Peyer's patch (tissue), 4 donors: ENCODE data around the gene CALY. TPM values are rescaled to one million over a fixed set of nuclear protein-coding genes. Genes with fewer than 3 reads are reported as not detected.

Experiments used
- DNase-seq, 3 donors: peaks; one replicate each; pipeline ENCODE4 v3.0.0-alpha.2; 2017 to 2019
- H3K27ac ChIP-seq, 4 donors: fragments of 200-600 bp; sonication (generic); one replicate each; pipeline ENCODE4 v1.5.1; 2016 to 2019
- H3K27me3 ChIP-seq, 2 donors: fragments of 200-600 bp; sonication (generic); one replicate each; pipeline ENCODE4 v1.5.1; 2019
- H3K36me3 ChIP-seq, 3 donors: fragments of 200-600 bp; sonication (generic); one replicate each; pipeline ENCODE4 v1.5.1; 2016 to 2019
- H3K4me1 ChIP-seq, 4 donors: fragments of 200-600 bp; sonication (generic); one replicate each; pipeline ENCODE4 v1.5.1; 2016 to 2019
- H3K4me3 ChIP-seq, 4 donors: fragments of 200-600 bp; sonication (generic); 1 replicate in 3 of 4; 2 replicates in 1 of 4; pipeline ENCODE4 v1.5.1; 2016 to 2019; ENCODE audit warnings: mild to moderate bottlenecking in 1 of 4
- H3K9me3 ChIP-seq, 4 donors: fragments of 200-600 bp; sonication (generic); one replicate each; pipeline ENCODE4 v1.5.1; 2016 to 2019; ENCODE audit warnings: mild to moderate bottlenecking in 1 of 4
- POLR2A ChIP-seq, 2 donors: fragments of 450-650 bp; IDR thresholded peaks; one replicate each; pipeline ENCODE4 v1.5.1; 2017; ENCODE audit warnings: antibody characterized with exemption in 2 of 2, mild to moderate bottlenecking in 2 of 2, moderate library complexity in 2 of 2
- total RNA-seq, 4 donors: library from RNA; depleted of rRNA; stranded (reverse); fragments of >200 nt; gene quantifications; one replicate each; pipeline ENCODE4 v1.1.0, GENCODE V29; 2016
- TF ChIP-seq, protein P1 (sequence below), 6 experiments: fragments of 450-650 bp in 4 of 6; fragments of 200-600 bp in 2 of 6; sonication (generic) in 1 of 6; IDR thresholded peaks; one replicate each; pipeline ENCODE4 v1.5.1; 2017 to 2019; ENCODE audit warnings: antibody characterized with exemption in 6 of 6, mild to moderate bottlenecking in 3 of 6, moderate library complexity in 1 of 6

Gene CALY
- total RNA-seq, 4 donors from 2014 or later: 0.88 to 1.6 (median 1.5) TPM; not detected in 1

DNA sequence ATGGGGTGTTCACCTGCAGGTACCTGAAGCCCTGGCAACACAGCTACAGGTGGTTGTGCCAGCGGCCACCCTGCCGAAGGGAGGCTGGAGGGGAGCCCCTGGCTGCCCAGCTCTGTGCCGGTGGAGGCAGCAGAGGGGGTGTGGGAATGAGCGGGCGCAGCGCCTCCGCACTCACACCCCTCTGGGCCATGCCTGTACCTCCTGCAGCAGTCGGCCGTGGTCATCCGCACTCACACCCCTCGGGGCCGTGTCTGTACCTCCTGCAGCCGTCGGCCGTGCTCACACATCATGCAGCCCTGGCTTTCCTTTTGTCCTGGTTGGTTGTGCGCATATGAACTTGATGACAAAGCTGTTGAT lies 26.3 kb downstream of the CALY start:
- Histone ChIP-seq H3K36me3 (peaks cover 0 to 35% (median 0%) of the 10 kb centered on the region in 3 donors), H3K27ac (peak overlapping the region in 2 of 4 donors; percentile 93 to 99), H3K4me3 (peak overlapping the region in 1 of 4 donors; percentile 76), H3K9me3 (no peaks in the 10 kb centered on the region), H3K27me3 (no peaks in the 10 kb centered on the region), H3K4me1 (peaks cover 0 to 35% (median 6%) of the 10 kb centered on the region in 4 donors)
- DNase-seq: no peak
- TF ChIP-seq, protein P1, sequence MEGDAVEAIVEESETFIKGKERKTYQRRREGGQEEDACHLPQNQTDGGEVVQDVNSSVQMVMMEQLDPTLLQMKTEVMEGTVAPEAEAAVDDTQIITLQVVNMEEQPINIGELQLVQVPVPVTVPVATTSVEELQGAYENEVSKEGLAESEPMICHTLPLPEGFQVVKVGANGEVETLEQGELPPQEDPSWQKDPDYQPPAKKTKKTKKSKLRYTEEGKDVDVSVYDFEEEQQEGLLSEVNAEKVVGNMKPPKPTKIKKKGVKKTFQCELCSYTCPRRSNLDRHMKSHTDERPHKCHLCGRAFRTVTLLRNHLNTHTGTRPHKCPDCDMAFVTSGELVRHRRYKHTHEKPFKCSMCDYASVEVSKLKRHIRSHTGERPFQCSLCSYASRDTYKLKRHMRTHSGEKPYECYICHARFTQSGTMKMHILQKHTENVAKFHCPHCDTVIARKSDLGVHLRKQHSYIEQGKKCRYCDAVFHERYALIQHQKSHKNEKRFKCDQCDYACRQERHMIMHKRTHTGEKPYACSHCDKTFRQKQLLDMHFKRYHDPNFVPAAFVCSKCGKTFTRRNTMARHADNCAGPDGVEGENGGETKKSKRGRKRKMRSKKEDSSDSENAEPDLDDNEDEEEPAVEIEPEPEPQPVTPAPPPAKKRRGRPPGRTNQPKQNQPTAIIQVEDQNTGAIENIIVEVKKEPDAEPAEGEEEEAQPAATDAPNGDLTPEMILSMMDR (IDR thresholded peaks at IDR 0.05): no peak
- TF ChIP-seq POLR2A (IDR thresholded peaks at IDR 0.05): no peak

DNA sequence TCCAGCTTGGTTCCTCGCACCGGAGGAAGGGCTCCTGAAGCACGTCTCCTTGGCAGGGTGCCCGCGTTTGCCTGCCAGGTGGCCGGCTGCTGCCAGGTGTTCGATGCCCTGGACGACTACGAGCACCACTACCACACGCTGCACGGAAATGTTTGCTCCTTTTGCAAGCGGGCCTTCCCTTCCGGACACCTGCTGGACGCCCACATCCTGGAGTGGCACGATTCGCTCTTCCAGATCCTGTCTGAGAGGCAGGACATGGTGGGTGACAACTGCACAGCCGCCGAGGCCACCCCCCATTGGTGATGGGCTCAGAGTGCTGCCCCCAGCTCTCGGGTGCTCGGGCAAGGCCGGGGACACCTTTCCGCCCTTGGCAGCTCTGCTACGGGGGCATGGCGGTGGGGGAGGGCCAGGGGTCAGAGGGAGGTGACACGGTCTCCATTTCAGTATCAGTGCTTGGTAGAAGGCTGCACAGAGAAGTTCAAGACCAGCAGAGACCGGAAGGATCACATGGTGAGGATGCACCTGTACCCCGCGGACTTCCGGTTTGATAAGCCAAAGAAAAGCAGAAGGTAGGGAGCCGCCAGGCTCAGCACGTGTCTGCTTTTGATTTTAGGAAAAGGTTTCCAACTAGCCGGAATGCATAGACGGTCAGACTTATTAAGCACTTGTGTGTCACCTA lies 26.8 kb downstream of the CALY start:
- DNase-seq: peak in 2 of 3 donors; percentile 75 to 80
- Histone ChIP-seq H3K36me3 (peaks cover 0 to 35% (median 0%) of the 10 kb centered on the region in 3 donors), H3K27ac (peak overlapping the region; percentile 93 to 99 (median 98)), H3K9me3 (no peaks in the 10 kb centered on the region), H3K4me1 (peaks cover 0 to 36% (median 6%) of the 10 kb centered on the region in 4 donors), H3K27me3 (no peaks in the 10 kb centered on the region), H3K4me3 (peak overlapping the region in 3 of 4 donors; percentile 76 to 95 (median 89))
- no peak for TF ChIP-seq POLR2A (IDR thresholded peaks at IDR 0.05)
- TF ChIP-seq, protein P1 (IDR thresholded peaks at IDR 0.05): no peak

DNA sequence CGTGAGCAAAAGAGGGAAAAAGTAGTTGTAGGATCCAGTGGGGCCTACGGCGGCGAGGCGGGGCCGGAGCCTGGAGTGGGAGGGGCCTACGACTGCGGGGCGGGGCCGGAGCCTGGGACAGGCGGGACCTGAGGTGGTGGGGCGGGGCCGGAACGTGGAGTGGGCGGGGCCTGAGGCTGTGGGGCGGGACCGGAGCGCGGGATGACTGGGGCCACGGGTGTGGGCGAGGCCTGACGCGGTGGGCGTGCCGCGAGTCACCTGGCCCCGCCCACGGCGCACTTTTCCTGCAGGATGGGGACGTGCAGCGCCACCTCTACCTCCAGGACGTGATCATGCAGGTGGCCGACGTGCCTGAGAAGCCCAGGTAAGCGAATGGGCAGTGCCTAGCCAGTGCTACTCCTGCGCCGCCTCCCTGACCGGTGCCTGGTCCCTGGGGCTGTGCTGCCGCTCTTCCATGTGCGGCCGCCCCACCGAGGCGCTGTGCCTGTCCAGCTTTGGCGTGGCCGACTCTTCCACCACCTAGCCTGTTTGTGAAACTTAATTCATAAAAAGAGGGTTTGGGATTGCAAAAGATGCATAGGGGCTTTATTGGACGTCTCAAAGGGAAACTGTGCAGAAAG lies 27.5 kb downstream of the CALY start:
- peaks cover 0 to 36% (median 6%) of the 10 kb centered on the region in 4 donors for H3K4me1 ChIP-seq
- H3K9me3 ChIP-seq: no peaks in the 10 kb centered on the region
- peak; percentile 93 to 99 (median 97) for DNase-seq
- peak overlapping the region; percentile 93 to 99 (median 98) for H3K27ac ChIP-seq
- TF ChIP-seq, protein P1 (IDR thresholded peaks at IDR 0.05): no peak
- TF ChIP-seq POLR2A (IDR thresholded peaks at IDR 0.05): peak in 1 of 2 donors; percentile 53
- peaks cover 0 to 35% (median 0%) of the 10 kb centered on the region in 3 donors for H3K36me3 ChIP-seq
- no peaks in the 10 kb centered on the region for H3K27me3 ChIP-seq
- H3K4me3 ChIP-seq: peak overlapping the region; percentile 76 to 100 (median 92)

DNA sequence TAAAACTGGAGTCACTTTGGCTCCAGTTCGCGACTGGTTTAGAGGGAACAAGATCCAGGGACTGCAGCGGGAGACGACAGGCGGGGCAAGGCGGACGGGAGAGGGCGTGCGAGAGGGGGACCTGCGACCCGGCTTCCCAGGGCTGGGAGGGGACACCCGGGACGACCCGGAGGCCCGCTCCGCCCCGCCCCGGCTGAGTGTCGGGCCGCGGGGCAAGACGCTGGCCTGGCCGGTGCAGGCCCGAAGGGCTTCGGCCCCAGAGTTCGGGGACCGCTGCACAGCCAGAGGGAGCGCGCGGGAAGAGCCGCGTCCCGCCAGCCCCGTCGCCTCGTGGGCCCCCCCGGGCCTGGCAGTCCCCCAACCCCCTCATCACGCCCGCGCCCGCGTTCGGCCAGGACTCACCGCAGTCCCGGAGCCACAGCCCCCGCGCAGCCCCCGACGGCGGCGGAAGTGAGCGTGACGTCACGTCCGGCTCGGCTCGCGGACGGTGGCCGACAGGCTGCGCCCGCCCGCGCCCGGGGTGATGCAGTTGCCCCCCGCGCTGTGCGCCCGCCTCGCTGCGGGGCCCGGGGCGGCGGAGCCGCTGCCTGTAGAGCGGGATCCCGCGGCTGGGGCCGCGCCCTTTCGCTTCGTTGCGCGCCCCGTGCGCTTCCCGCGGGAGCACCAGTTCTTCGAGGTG lies 28.1 kb downstream of the CALY start, which contains the start of the genes TUBGCP2 and ZNF511:
Gene TUBGCP2, minus strand, starts transcription at position 452 of the 679 bp plus-strand sequence. CDS start 5,931 bp downstream, outside the sequence.
Gene ZNF511, plus strand, starts transcription at position 494 of the 679 bp plus-strand sequence. Its CDS starts 30 bp downstream, at position 524.
- H3K27me3 ChIP-seq: no peaks in the 10 kb centered on the region
- TF ChIP-seq POLR2A (IDR thresholded peaks at IDR 0.05): peak; percentile 61 to 63
- TF ChIP-seq, protein P1 (IDR thresholded peaks at IDR 0.05): peak in 2 of 6 experiments; percentile 6 to 9
- H3K36me3 ChIP-seq: peaks cover 0 to 35% (median 0%) of the 10 kb centered on the region in 3 donors
- peak; percentile 79 to 94 (median 93) for DNase-seq
- H3K4me3 ChIP-seq: peak within 1 kb of the TSS; percentile 76 to 100 (median 92)
- peaks cover 0 to 36% (median 6%) of the 10 kb centered on the region in 4 donors for H3K4me1 ChIP-seq
- no peaks in the 10 kb centered on the region for H3K9me3 ChIP-seq
- H3K27ac ChIP-seq: peak within 1 kb of the TSS; percentile 93 to 99 (median 98)

DNA sequence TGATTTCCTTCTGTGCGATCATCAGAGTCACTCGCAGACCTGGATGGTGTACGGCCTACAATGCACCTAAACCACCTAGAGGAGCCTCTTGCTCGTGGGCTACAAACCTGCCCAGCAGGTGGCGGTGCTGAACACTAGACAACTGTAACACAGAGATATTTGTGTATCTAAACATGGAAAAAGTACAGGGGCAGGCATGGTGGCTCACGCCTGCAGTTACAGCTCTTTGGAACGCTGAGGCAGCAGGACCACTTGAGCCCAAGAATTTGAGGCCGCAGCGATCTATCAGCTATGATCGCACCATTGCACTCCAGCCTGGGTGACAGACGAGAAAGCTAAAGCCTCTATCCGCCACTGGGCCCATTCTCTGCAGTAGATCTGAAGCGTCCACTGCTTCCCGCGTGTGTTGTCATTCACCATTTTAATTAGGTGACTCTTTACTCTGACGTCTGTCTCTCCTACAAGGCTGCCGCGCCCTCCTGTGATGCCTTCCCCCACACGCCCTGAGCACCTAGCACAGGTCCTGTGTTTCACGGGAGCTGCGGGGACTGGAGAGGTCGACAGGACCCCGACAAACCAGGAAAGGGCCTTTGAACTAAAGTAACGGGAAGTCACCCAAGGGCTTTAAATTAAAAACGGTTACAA lies 28.8 kb downstream of the CALY start:
- TF ChIP-seq, protein P1 (IDR thresholded peaks at IDR 0.05): peak; percentile 37 to 83 (median 76)
- peak in 1 of 2 donors; percentile 10 for TF ChIP-seq POLR2A (IDR thresholded peaks at IDR 0.05)
- Histone ChIP-seq H3K4me3 (peak overlapping the region; percentile 76 to 100 (median 92)), H3K36me3 (peaks cover 0 to 30% (median 0%) of the 10 kb centered on the region in 3 donors), H3K9me3 (no peaks in the 10 kb centered on the region), H3K27ac (peak overlapping the region; percentile 93 to 99 (median 98)), H3K27me3 (no peaks in the 10 kb centered on the region), H3K4me1 (peaks cover 0 to 36% (median 6%) of the 10 kb centered on the region in 4 donors)
- peak; percentile 92 to 96 (median 95) for DNase-seq
